ENCODE data around the gene SUMO1. TPM values are rescaled to one million over a fixed set of nuclear protein-coding genes. Genes with fewer than 3 reads are reported as not detected.

The SUMO1 gene
- total and polyA plus RNA-seq, 2 of the 8 experiments (the other 6 are each of a cell fraction or from before 2014, with no cell fraction given) = 108 to 238 TPM

DNA sequence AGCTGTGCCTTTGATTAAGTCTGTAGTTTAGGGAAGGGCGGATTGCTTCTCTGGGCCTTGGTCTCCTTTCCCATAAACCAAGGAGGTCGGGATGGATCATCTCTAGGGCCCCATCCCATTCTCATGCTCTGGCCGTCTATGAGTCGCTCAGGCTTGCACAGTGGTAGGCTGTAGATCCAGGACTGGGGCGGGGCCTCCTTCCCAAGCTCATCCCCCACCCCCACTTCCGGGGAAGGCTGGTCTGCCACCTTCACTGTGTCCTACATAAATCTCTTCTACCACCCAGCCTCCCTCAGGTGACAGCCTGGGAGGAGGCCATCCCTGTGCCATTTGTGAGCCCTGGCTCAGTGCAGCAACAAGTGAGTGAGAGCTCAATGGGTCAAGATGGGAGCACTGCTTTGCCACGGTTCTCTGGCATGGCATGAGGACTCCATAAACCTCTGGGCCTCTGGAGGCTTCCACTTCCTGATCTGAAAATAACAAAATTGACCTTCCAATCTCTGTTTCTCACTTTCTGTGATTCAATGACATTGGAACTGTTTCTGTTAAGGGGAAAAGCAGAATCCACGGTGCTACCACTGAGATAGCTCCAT is 68.5 kb downstream of the SUMO1 start:
- no peak overlapping the region for H3K14ac ChIP-seq (ENCODE audit: insufficient read length)
- no peaks in the 10 kb centered on the region for H3K36me3 ChIP-seq (ENCODE audit: control insufficient read depth in 2 of 4, insufficient read depth in 4 of 4, low read length in 3 of 4)
- H2AFZ ChIP-seq (ENCODE audit: low read length) = no peak overlapping the region
- FAIRE-seq = no peak
- peaks cover 2 to 19% (median 14%) of the 10 kb centered on the region in 4 experiments; a peak in 5 of 7 replicates for H3K27me3 ChIP-seq (replicated peaks in 1 of 4; ENCODE audit: control insufficient read depth in 3 of 4, extremely low read depth in 1 of 4, insufficient read depth in 3 of 4, low read length in 3 of 4)
- H2BK5ac ChIP-seq (ENCODE audit: low read depth, low read length) = no peak overlapping the region
- H2AK5ac ChIP-seq (ENCODE audit: low read depth, low read length) = no peak overlapping the region
- H3K79me2 ChIP-seq (ENCODE audit: control insufficient read depth in 1 of 2, insufficient read depth in 2 of 2, low read length in 2 of 2) = no peaks in the 10 kb centered on the region
- no peak overlapping the region for H2BK12ac ChIP-seq (ENCODE audit: low read depth, low read length)
- no peaks in the 10 kb centered on the region for H4K20me1 ChIP-seq (replicated peaks in 1 of 2; ENCODE audit: control insufficient read depth in 1 of 2, insufficient read depth in 2 of 2, low read length in 2 of 2)
- ChIA-PET CTCF (ENCODE audit: partially characterized antibody) (interaction anchor here (0.6 to 4.3 kb wide), 9 partner anchors 9 to 375 kb away, joined by 3 to 22 read pairs (median 5); partner anchors contain the start of gene KIAA2012), POLR2A (ENCODE audit: partially characterized antibody) (interaction anchor here (1.2 to 1.4 kb wide), 2 partner anchors 9 to 389 kb away, joined by 3 read pairs; partner anchors contain the start of gene ALS2)
- DNase-seq (ENCODE audit: low read depth in 1 of 2, low spot score in 2 of 2) = no peak
- H4K5ac ChIP-seq (ENCODE audit: insufficient read length, low read depth, low read length) = no peak overlapping the region
- no peak overlapping the region for H3K56ac ChIP-seq (replicated peaks; ENCODE audit: insufficient read length, low read depth, low read length)
- H3K79me1 ChIP-seq (ENCODE audit: low read depth, low read length) = no peaks in the 10 kb centered on the region
- H3K9ac ChIP-seq (replicated peaks in 1 of 4; ENCODE audit: extremely low read depth in 1 of 4, low read depth in 3 of 4, low read length in 3 of 4) = no peak overlapping the region
- no peak overlapping the region for H2BK20ac ChIP-seq (ENCODE audit: low read length)
- no peak overlapping the region for H3K27ac ChIP-seq (ENCODE audit: low read depth, low read length)
- TF ChIP-seq KDM4A (IDR thresholded peaks at IDR 0.05; ENCODE audit: low read depth, low read length, severe bottlenecking) = no peak
- no peak for TF ChIP-seq EP300 (IDR thresholded peaks at IDR 0.05; ENCODE audit: borderline replicate concordance in 1 of 2, low read depth in 2 of 2, low read length in 2 of 2)
- no peak for TF ChIP-seq E2F6 (IDR thresholded peaks at IDR 0.05)
- no peak for TF ChIP-seq ZNF274 (IDR thresholded peaks at IDR 0.05; ENCODE audit: borderline replicate concordance, extremely low read depth, low read length)
- TF ChIP-seq, protein P1, sequence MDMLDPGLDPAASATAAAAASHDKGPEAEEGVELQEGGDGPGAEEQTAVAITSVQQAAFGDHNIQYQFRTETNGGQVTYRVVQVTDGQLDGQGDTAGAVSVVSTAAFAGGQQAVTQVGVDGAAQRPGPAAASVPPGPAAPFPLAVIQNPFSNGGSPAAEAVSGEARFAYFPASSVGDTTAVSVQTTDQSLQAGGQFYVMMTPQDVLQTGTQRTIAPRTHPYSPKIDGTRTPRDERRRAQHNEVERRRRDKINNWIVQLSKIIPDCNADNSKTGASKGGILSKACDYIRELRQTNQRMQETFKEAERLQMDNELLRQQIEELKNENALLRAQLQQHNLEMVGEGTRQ (IDR thresholded peaks at IDR 0.05; ENCODE audit: low read length) = no peak
- no peak for TF ChIP-seq BCL11A (IDR thresholded peaks at IDR 0.05; ENCODE audit: low read depth in 2 of 2, low read length in 2 of 2)
- TF ChIP-seq TAF7 (optimal IDR thresholded peaks at IDR 0.05; ENCODE audit: borderline replicate concordance, low read depth, low read length) = no peak
- H2BK120ac ChIP-seq (replicated peaks; ENCODE audit: low read depth, low read length) = no peak overlapping the region
- no peak overlapping the region for H2BK15ac ChIP-seq (ENCODE audit: low read length)
- no peak overlapping the region for H3K4ac ChIP-seq (replicated peaks; ENCODE audit: insufficient read length, low read depth, low read length)
- H3K9me3 ChIP-seq (ENCODE audit: insufficient read depth in 2 of 2, low read depth in 1 of 2, low read length in 1 of 2) = no peaks in the 10 kb centered on the region
- WGBS, 2 experiments (ENCODE audit: extremely low coverage in 1 of 2, insufficient coverage in 1 of 2, insufficient read length in 1 of 2, insufficient replicate concordance in 2 of 2, low coverage in 1 of 2, low lambda C conversion rate in 2 of 2, missing lambda C conversion rate in 1 of 2) = 93% methylated on average over 8 of the region's 8 CpGs; no CpG with 5 or more reads in 1 of the 2 experiments
- H3K4me1 ChIP-seq (replicated peaks in 1 of 4; ENCODE audit: control insufficient read depth in 3 of 4, insufficient read depth in 4 of 4, low read length in 3 of 4) = peaks cover 0 to 7% (median 1%) of the 10 kb centered on the region in 4 experiments; a peak in 2 of 7 replicates
- peaks cover 5% of the 10 kb centered on the region; the same call in 1 of the 2 replicates for H3K23me2 ChIP-seq (ENCODE audit: low read depth, low read length)
- H4K91ac ChIP-seq (replicated peaks; ENCODE audit: insufficient read length, low read length) = no peak overlapping the region
- no peak overlapping the region for H3K4me2 ChIP-seq (ENCODE audit: insufficient read depth in 1 of 2, low read depth in 2 of 2, low read length in 2 of 2)
- H3K23ac ChIP-seq (ENCODE audit: insufficient read length) = no peak overlapping the region
- no peak overlapping the region for H3K18ac ChIP-seq (ENCODE audit: extremely low read depth, low read length)
- no peak overlapping the region for H4K8ac ChIP-seq (ENCODE audit: extremely low read depth, insufficient read depth, low read length)
- no peak overlapping the region for H3K4me3 ChIP-seq (ENCODE audit: extremely low read depth in 1 of 4, insufficient read depth in 2 of 4, low read depth in 3 of 4, low read length in 4 of 4)
